Measurements from ENCODE around the gene CNTNAP4. TPM values are rescaled to one million over a fixed set of nuclear protein-coding genes. Genes with fewer than 3 reads are reported as not detected.

CNTNAP4 gene
- polyA plus RNA-seq, 1 donor from 2014 or later: 75.8 TPM

- no peak overlapping the region for H3K4me2 ChIP-seq (ENCODE audit: low read length)
- H3K9me3 ChIP-seq (ENCODE audit: low read length): no peaks in the 10 kb centered on the region
- TF ChIP-seq TAF1 (IDR thresholded peaks at IDR 0.05; ENCODE audit: low read depth) (no peak), MXI1 (conservative IDR thresholded peaks at IDR 0.05; ENCODE audit: poor library complexity, severe bottlenecking) (no peak), POLR2AphosphoS5 (IDR thresholded peaks at IDR 0.05) (peak; percentile 66), EZH2 (IDR thresholded peaks at IDR 0.05; ENCODE audit: borderline replicate concordance, insufficient read depth, low read length, poor library complexity, severe bottlenecking) (no peak), EP300 (conservative IDR thresholded peaks at IDR 0.05; ENCODE audit: poor library complexity, severe bottlenecking) (peak; percentile 88), RAD21 (conservative IDR thresholded peaks at IDR 0.05) (no peak), REST (IDR thresholded peaks at IDR 0.05; ENCODE audit: borderline replicate concordance) (no peak), CTCF (IDR thresholded peaks at IDR 0.05; ENCODE audit: poor library complexity, severe bottlenecking) (no peak), SMC3 (conservative IDR thresholded peaks at IDR 0.05; ENCODE audit: poor library complexity) (no peak)
- no peak overlapping the region for H3K9ac ChIP-seq (ENCODE audit: low read length)
- H3K79me2 ChIP-seq (replicated peaks; ENCODE audit: insufficient read depth, low read length): no peaks in the 10 kb centered on the region
- no peak overlapping the region for H2AFZ ChIP-seq (ENCODE audit: low read depth, low read length)
- no peaks in the 10 kb centered on the region for H4K20me1 ChIP-seq (ENCODE audit: insufficient read depth)
- peaks cover 5% of the 10 kb centered on the region for H3F3A ChIP-seq (ENCODE audit: insufficient read depth, low read length, poor library complexity, severe bottlenecking)
- H3K4me3 ChIP-seq (ENCODE audit: low read length): peak overlapping the region; percentile 12
- no peaks in the 10 kb centered on the region for H3K9me2 ChIP-seq (ENCODE audit: insufficient read depth, low read length)
- peak overlapping the region; percentile 54 for H3K27ac ChIP-seq (ENCODE audit: low read length)
- H3K27me3 ChIP-seq (ENCODE audit: insufficient read depth, low read depth, low read length): no peaks in the 10 kb centered on the region
- no peaks in the 10 kb centered on the region for H3K36me3 ChIP-seq (ENCODE audit: insufficient read depth, low read length)
Observed at GRCh38 chr16:76292218-76292617, 15.0 kb downstream of the CNTNAP4 start.

- no peaks in the 10 kb centered on the region for H3K9me2 ChIP-seq (ENCODE audit: insufficient read depth, low read length)
- no peaks in the 10 kb centered on the region for H3K27me3 ChIP-seq (ENCODE audit: insufficient read depth, low read depth, low read length)
- no peaks in the 10 kb centered on the region for H3K79me2 ChIP-seq (replicated peaks; ENCODE audit: insufficient read depth, low read length)
- no peak overlapping the region for H3K4me2 ChIP-seq (ENCODE audit: low read length)
- no peak overlapping the region for H3K4me3 ChIP-seq (ENCODE audit: low read length)
- no peak overlapping the region for H3K27ac ChIP-seq (ENCODE audit: low read length)
- H2AFZ ChIP-seq (ENCODE audit: low read depth, low read length): no peak overlapping the region
- no peak overlapping the region for H3K9ac ChIP-seq (ENCODE audit: low read length)
- no peaks in the 10 kb centered on the region for H4K20me1 ChIP-seq (ENCODE audit: insufficient read depth)
- TF ChIP-seq SMC3 (conservative IDR thresholded peaks at IDR 0.05; ENCODE audit: poor library complexity): no peak
- no peak for TF ChIP-seq TAF1 (IDR thresholded peaks at IDR 0.05; ENCODE audit: low read depth)
- TF ChIP-seq REST (IDR thresholded peaks at IDR 0.05; ENCODE audit: borderline replicate concordance): no peak
- TF ChIP-seq EZH2 (IDR thresholded peaks at IDR 0.05; ENCODE audit: borderline replicate concordance, insufficient read depth, low read length, poor library complexity, severe bottlenecking): no peak
- no peak for TF ChIP-seq POLR2AphosphoS5 (IDR thresholded peaks at IDR 0.05)
- TF ChIP-seq EP300 (conservative IDR thresholded peaks at IDR 0.05; ENCODE audit: poor library complexity, severe bottlenecking): no peak
- TF ChIP-seq RAD21 (conservative IDR thresholded peaks at IDR 0.05): no peak
- TF ChIP-seq MXI1 (conservative IDR thresholded peaks at IDR 0.05; ENCODE audit: poor library complexity, severe bottlenecking): no peak
- no peak for TF ChIP-seq CTCF (IDR thresholded peaks at IDR 0.05; ENCODE audit: poor library complexity, severe bottlenecking)
- no peaks in the 10 kb centered on the region for H3K36me3 ChIP-seq (ENCODE audit: insufficient read depth, low read length)
- H3F3A ChIP-seq (ENCODE audit: insufficient read depth, low read length, poor library complexity, severe bottlenecking): peaks cover 5% of the 10 kb centered on the region
- H3K9me3 ChIP-seq (ENCODE audit: low read length): no peaks in the 10 kb centered on the region
Observed at GRCh38 chr16:76293980-76294379, 16.8 kb downstream of the CNTNAP4 start.

All from neural cell (in vitro differentiated cells).